ENCODE data around the gene HLA-B.
"Not testable (repeated sequence)": the region's sequence is repeated elsewhere in the genome, so short reads cannot be mapped to it uniquely, and the experiment has no call there.

The HLA-B gene

GRCh38 chr6:31400467-31401289 is 43.7 kb upstream of the HLA-B start:
- H3K4me3 ChIP-seq (ENCODE audit: low read length): peak overlapping the region; percentile 84
- peak; percentile 61 for DNase-seq (ENCODE audit: low read depth)
- TF ChIP-seq CTCF (conservative IDR thresholded peaks at IDR 0.05; ENCODE audit: low read length): no peak

- peak; percentile 86 for DNase-seq (ENCODE audit: low read depth)
- TF ChIP-seq CTCF (conservative IDR thresholded peaks at IDR 0.05; ENCODE audit: low read length): peak; percentile 86
- H3K4me3 ChIP-seq (ENCODE audit: low read length): peak overlapping the region; percentile 84
These were observed 42.8 kb upstream of the HLA-B start for GRCh38 chr6:31399589-31400466.

GRCh38 chr6:31397901-31398525 is 41.0 kb upstream of the HLA-B start:
- H3K4me3 ChIP-seq (ENCODE audit: low read length): peak overlapping the region; percentile 84
- no peak for TF ChIP-seq CTCF (conservative IDR thresholded peaks at IDR 0.05; ENCODE audit: low read length)
- DNase-seq (ENCODE audit: low read depth): no peak

GRCh38 chr6:31397153-31397499 is 40.1 kb upstream of the HLA-B start:
- not testable (repeated sequence) for DNase-seq (ENCODE audit: low read depth); H3K4me3 ChIP-seq (ENCODE audit: low read length)

- TF ChIP-seq CTCF (conservative IDR thresholded peaks at IDR 0.05; ENCODE audit: low read length): peak; percentile 86
- H3K4me3 ChIP-seq (ENCODE audit: low read length): peak overlapping the region; percentile 12; the same call in 1 of the 2 replicates
- DNase-seq (ENCODE audit: low read depth): peak; percentile 72
These were observed 39.6 kb upstream of the HLA-B start for GRCh38 chr6:31396422-31397152.

- TF ChIP-seq CTCF (conservative IDR thresholded peaks at IDR 0.05; ENCODE audit: low read length): no peak
- no peak overlapping the region for H3K4me3 ChIP-seq (ENCODE audit: low read length)
- no peak for DNase-seq (ENCODE audit: low read depth)
These were observed 38.9 kb upstream of the HLA-B start for GRCh38 chr6:31395832-31396231.

- no peak for DNase-seq (ENCODE audit: low read depth)
- no peak overlapping the region for H3K4me3 ChIP-seq (ENCODE audit: low read length)
- TF ChIP-seq CTCF (conservative IDR thresholded peaks at IDR 0.05; ENCODE audit: low read length): no peak
These were observed 37.4 kb upstream of the HLA-B start for GRCh38 chr6:31394381-31394780.

Measured in AG10803 (cell line).